Activated CD4-positive, alpha-beta memory T cell treated with anti-CD3 and anti-CD28 coated beads for 36 hours (primary cell): Measurements from ENCODE around the gene CES4A. TPM values are rescaled to one million over a fixed set of nuclear protein-coding genes. Genes with fewer than 3 reads are reported as not detected.
A peak's percentile ranks its signal among the peaks of the same experiment; 100 is the strongest.
"Not testable (repeated sequence)": the region's sequence is repeated elsewhere in the genome, so short reads cannot be mapped to it uniquely, and the experiment has no call there.

Experiments
- CTCF ChIA-PET: fragments of 350-600 bp; sonication (Branson Sonifier 250); formaldehyde crosslinking; loops from one replicate; lab custom pipeline; 2021; ENCODE audit warnings: antibody characterized with exemption, inconsistent platforms; lab: Charles Lee
- POLR2A ChIA-PET: fragments of 350-600 bp; sonication (Branson Sonifier 250); formaldehyde crosslinking; loops from one replicate; lab custom pipeline; 2021; ENCODE audit warnings: antibody characterized with exemption; lab: Charles Lee
- DNase-seq: peaks from one replicate; pipeline ENCODE4 v3.0.0-alpha.2; 2020
- H3K27ac Mint-ChIP-seq: one replicate; pipeline ENCODE4 v1.8.0; 2021; ENCODE audit warnings: mixed read lengths
- H3K27me3 Mint-ChIP-seq: one replicate; pipeline ENCODE4 v1.8.0; 2021; ENCODE audit warnings: mixed read lengths
- H3K36me3 Mint-ChIP-seq: one replicate; pipeline ENCODE4 v1.8.0; 2021; ENCODE audit warnings: mixed read lengths
- H3K4me1 Mint-ChIP-seq: one replicate; pipeline ENCODE4 v1.8.0; 2021; ENCODE audit warnings: low read depth, mixed read lengths
- H3K4me3 Mint-ChIP-seq: one replicate; pipeline ENCODE4 v1.8.0; 2021; ENCODE audit warnings: mild to moderate bottlenecking, mixed read lengths
- H3K9me3 Mint-ChIP-seq: one replicate; pipeline ENCODE4 v1.8.0; 2021; ENCODE audit warnings: mixed read lengths
- intact Hi-C: fragments of 100-400 bp; cut with micrococcal nuclease; formaldehyde crosslinking; loops from one replicate; pipeline ENCODE4 v1.15.1; 2023
- total RNA-seq, 2 experiments: library from RNA; stranded (reverse); gene quantifications; one replicate each; pipeline ENCODE4 v1.2.3, GENCODE V29; 2021

Gene CES4A
- total RNA-seq, 2 experiments from 2014 or later = 25.0 to 25.9 TPM

DNA sequence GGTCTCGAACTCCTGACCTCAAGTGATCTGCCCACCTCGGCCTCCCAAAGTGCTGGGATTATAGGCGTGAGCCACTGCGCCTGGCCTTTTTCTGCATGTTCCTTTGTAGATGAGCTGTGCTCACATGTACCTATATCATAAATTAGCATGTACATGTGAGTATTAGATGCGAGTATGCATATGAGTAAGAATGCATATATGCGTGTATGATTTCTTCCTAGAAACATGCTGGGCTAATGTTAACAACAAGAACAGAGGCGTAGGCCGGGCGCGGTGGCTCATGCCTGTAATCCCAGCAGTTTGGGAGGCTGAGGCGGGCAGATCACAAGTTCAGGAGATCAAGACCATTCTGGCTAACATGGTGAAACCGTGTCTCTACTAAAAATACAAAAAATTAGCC is 5.2 kb downstream of the CES4A start:
- H3K27ac Mint-ChIP-seq, H3K36me3 Mint-ChIP-seq, DNase-seq, H3K27me3 Mint-ChIP-seq, H3K4me1 Mint-ChIP-seq, H3K9me3 Mint-ChIP-seq, H3K4me3 Mint-ChIP-seq, intact Hi-C loops, CTCF ChIA-PET, POLR2A ChIA-PET: not testable (repeated sequence)

DNA sequence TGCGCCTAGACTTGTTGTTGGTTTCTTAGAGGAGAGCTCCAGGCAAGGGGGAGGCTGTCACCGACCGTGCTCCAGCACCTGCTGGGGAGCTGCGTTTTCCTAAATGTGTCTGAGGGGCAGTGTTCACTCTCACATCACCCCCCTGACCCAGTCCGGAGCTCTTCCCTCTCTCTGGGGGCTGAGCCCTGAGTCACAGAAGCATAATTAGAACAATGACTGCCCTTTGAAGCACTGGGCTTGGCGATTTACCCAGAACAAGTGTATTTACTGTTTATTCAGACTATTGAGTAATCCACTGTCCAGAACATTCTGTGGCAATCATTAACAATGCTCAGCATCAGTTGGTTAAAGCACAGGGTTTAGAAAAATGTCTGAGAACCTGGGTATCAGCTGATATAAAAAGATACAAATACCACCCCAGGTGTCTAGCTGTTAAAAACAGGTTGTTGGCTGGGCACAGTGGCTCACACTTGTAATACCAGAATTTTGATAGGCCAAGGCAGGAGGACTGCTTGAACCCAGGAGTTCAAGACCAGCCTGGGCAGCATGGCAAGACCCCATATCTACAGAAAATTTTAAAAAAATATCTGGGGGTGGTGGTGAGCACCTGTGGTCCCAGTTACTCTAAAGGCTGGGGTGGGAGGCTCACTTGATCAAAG is 8.1 kb downstream of the CES4A start:
- ChIA-PET POLR2A (no interaction called here), CTCF (no interaction called here)
- peaks cover 3% of the 10 kb centered on the region for H3K36me3 Mint-ChIP-seq
- no peaks in the 10 kb centered on the region for H3K9me3 Mint-ChIP-seq
- H3K27me3 Mint-ChIP-seq = no peaks in the 10 kb centered on the region
- intact Hi-C loops = no loop called here
- H3K27ac Mint-ChIP-seq = no peak overlapping the region
- H3K4me3 Mint-ChIP-seq = no peak overlapping the region
- peaks cover 14% of the 10 kb centered on the region for H3K4me1 Mint-ChIP-seq
- DNase-seq = no peak

DNA sequence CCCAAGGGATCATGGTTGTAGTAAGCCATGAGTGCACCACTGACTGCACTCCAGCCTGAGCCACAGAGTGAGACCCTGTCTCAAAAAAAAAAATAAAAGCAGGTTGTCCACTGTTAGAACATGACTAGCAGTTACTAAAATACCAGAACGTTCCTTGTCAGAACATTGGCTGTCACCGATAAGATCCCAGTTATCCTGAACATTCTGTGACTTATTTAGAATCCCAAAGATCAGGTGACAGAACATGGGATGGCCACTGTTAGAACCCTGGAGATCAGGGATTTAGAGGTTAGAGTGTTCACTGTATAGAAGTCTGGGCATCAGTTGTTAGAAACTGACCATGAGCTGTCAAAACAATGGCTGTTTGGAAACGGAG is 8.6 kb downstream of the CES4A start:
- intact Hi-C loops = no loop called here
- POLR2A ChIA-PET = interaction anchor here (1.5 kb wide), 1 partner anchor 21 kb away, joined by 3 read pairs; no protein-coding TSS in a partner anchor

DNA sequence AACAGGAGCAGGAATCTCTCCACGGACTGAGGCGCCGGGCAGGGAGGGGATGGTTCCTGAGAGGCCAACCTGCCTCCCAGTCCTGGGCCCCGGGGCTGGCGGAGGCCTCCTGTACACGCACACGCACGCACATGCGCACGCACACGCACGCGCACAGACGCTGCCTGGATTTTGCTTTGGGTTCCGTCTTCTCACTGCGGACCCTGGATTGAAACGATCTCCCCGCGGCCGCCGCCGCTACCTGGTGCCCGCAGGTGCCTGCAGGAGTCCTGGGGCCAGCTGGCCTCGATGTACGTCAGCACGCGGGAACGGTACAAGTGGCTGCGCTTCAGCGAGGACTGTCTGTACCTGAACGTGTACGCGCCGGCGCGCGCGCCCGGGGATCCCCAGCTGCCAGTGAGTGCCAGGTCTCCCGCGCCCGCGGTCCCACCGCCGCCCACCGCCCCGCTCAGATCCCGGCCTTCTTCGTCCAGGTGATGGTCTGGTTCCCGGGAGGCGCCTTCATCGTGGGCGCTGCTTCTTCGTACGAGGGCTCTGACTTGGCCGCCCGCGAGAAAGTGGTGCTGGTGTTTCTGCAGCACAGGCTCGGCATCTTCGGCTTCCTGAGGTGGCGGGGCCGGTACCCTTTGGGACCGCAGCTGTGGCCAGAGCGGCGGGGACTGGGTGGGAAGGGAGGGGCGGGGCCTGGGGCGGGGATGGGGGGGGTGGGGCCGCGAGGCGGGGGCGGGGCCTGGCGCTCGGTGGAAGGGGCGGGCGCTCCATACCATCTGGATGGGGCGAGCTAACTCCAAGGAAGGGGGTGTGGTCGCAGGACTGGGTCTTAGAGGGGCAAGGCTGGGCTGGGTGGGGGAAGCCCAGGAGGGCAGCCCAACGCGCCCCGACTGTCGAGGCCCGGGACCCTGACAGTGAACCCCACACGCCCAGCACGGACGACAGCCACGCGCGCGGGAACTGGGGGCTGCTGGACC is 12.3 kb downstream of the CES4A start:
- Mint-ChIP-seq H3K36me3 (peaks cover 11% of the 10 kb centered on the region), H3K27ac (peak overlapping the region; percentile 82), H3K4me3 (peak overlapping the region; percentile 85), H3K9me3 (no peaks in the 10 kb centered on the region), H3K27me3 (no peaks in the 10 kb centered on the region), H3K4me1 (peaks cover 26% of the 10 kb centered on the region)
- ChIA-PET CTCF (interaction anchor here (0.9 to 1.4 kb wide), 4 partner anchors 11 to 155 kb away, joined by 3 to 6 read pairs (median 4); no protein-coding TSS in a partner anchor), POLR2A (interaction anchor here (0.6 to 2.8 kb wide), 8 partner anchors 9 to 159 kb away, joined by 3 to 21 read pairs (median 4); partner anchors contain the start of genes FBXL8 and TRADD)
- intact Hi-C loops = loop anchor here (1.0 kb wide), 1 partner anchor 15 kb away; no protein-coding TSS in a partner anchor
- DNase-seq = peak; percentile 74

More for the DNA sequence above, 8.6 kb downstream of the CES4A start:
- no peaks in the 10 kb centered on the region for H3K27me3 Mint-ChIP-seq
- peaks cover 3% of the 10 kb centered on the region for H3K36me3 Mint-ChIP-seq
- no peaks in the 10 kb centered on the region for H3K9me3 Mint-ChIP-seq
- no peak for DNase-seq
- no peak overlapping the region for H3K4me3 Mint-ChIP-seq
- no peak overlapping the region for H3K27ac Mint-ChIP-seq
- H3K4me1 Mint-ChIP-seq = peaks cover 19% of the 10 kb centered on the region
- CTCF ChIA-PET = no interaction called here

DNA sequence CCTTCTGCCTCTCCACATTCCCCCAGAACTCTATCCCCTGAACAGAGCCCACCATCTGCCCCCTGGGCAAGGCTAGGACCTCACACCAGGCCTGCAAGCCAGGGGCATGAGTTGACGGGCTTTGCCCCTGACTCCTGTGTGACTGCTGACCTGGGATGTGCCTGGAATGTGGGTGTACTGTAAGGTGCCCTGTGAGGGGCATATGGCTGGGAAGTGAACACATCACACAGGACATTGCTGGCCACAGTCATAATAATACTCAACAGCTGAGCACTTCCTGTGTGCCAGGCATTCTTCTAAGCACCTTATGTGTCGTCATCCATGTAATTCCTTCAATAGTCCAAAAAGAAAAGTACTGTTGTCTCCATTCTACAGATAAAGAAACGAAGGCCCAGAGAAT is 13.3 kb downstream of the CES4A start:
- Mint-ChIP-seq H3K9me3 (no peaks in the 10 kb centered on the region), H3K27me3 (no peaks in the 10 kb centered on the region), H3K4me1 (peaks cover 28% of the 10 kb centered on the region), H3K4me3 (peak overlapping the region; percentile 85), H3K27ac (no peak overlapping the region), H3K36me3 (peaks cover 11% of the 10 kb centered on the region)
- intact Hi-C loops = no loop called here
- POLR2A ChIA-PET = interaction anchor here (1.7 kb wide), 1 partner anchor 10 kb away, joined by 3 read pairs; no protein-coding TSS in a partner anchor
- CTCF ChIA-PET = interaction anchor here (0.6 kb wide), 1 partner anchor 18 kb away, joined by 3 read pairs; no protein-coding TSS in a partner anchor
- no peak for DNase-seq

DNA sequence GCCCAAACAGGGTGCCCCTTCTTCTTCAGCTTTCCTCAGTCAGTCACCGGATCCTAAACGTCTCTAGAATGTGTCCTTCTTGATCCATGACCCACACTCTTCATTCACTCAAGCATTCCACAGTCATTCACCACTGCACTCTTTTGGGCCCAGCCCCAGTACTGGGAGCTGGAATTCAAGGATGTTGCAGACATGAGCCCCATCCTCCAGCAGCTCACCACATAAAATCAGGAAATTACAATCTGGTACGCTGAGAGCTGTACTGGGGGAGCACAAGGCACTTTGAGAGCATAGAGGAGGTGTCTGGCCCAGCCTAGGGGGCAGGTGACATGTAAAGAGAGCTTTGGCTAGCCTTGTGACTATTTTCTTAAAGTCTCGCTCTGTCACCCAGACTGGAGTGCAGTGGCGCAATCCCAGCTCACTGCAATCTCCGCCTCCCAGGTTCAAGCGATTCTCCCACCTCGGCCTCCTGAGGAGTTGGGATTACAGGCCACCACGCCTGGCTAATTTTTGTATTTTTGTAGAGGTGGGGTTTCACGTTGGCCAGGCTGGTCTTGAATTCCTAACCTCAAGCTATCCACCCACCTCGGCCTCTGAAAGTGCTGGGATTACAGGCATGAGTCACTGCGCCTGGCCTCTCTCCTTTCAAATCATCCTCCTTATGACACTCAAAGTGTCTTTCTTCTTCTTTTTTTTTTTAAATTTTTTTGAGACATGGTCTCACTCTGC is 18.7 kb downstream of the CES4A start:
- peaks cover 34% of the 10 kb centered on the region for H3K4me1 Mint-ChIP-seq
- ChIA-PET CTCF (interaction anchor here (0.7 to 1.3 kb wide), 5 partner anchors 11 to 323 kb away, joined by 3 to 10 read pairs (median 4); partner anchors contain the start of gene CES3), POLR2A (interaction anchor here (0.6 kb wide), 1 partner anchor 23 kb away, joined by 3 read pairs; no protein-coding TSS in a partner anchor)
- intact Hi-C loops = no loop called here
- peak; percentile 47 for DNase-seq
- H3K27me3 Mint-ChIP-seq = no peaks in the 10 kb centered on the region
- peaks cover 19% of the 10 kb centered on the region for H3K36me3 Mint-ChIP-seq
- H3K9me3 Mint-ChIP-seq = no peaks in the 10 kb centered on the region
- peak overlapping the region; percentile 58 for H3K27ac Mint-ChIP-seq
- H3K4me3 Mint-ChIP-seq = no peak overlapping the region

DNA sequence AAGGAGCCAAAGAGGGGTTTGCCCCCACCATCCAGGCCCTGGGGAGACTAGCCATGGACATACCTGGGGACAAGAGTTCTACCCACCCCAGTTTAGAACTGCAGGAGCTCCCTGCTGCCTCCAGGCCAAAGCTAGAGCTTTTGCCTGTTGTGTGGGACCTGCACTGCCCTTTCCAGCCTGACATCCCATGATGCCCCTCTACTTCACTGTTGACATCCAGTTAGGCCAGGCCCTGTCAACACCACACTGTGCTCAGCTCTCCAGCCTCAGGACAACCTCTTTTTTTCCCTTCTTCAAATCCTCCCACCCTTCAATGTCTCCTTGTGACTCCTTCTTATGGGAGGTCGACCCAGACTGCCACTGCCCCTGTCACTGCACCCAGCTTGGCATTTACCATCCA is 20.8 kb downstream of the CES4A start:
- CTCF ChIA-PET = interaction anchor here (0.9 kb wide), 1 partner anchor 146 kb away, joined by 4 read pairs; no protein-coding TSS in a partner anchor
- POLR2A ChIA-PET = no interaction called here
- Mint-ChIP-seq H3K36me3 (peaks cover 14% of the 10 kb centered on the region), H3K4me3 (no peak overlapping the region), H3K27ac (peak overlapping the region; percentile 59), H3K4me1 (peaks cover 34% of the 10 kb centered on the region), H3K27me3 (no peaks in the 10 kb centered on the region), H3K9me3 (no peaks in the 10 kb centered on the region)
- DNase-seq = no peak
- intact Hi-C loops = no loop called here

DNA sequence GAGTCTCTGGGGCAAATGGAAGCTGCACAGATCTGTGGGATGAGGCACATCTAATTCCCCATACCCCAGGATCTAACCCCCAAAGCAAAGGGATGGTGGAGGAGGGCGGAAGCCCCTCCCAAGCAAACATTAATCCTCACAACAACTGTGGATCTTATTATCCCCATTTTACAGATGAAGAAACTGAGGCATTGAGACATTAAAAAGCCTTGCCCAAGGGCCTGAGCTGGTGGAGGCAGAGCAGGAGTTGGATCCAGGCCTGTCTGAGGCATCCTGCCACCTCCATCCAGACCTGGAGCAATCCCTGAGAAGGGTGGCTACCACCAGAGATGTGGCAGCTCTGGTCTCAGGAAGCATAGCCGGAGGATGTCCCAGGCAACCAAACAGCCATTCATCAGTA is 22.9 kb downstream of the CES4A start:
- CTCF ChIA-PET = interaction anchor here (0.9 to 9.4 kb wide), 3 partner anchors 49 to 144 kb away, joined by 3 to 103 read pairs (median 7); no protein-coding TSS in a partner anchor
- peaks cover 14% of the 10 kb centered on the region for H3K36me3 Mint-ChIP-seq
- peaks cover 44% of the 10 kb centered on the region for H3K4me1 Mint-ChIP-seq

DNA sequence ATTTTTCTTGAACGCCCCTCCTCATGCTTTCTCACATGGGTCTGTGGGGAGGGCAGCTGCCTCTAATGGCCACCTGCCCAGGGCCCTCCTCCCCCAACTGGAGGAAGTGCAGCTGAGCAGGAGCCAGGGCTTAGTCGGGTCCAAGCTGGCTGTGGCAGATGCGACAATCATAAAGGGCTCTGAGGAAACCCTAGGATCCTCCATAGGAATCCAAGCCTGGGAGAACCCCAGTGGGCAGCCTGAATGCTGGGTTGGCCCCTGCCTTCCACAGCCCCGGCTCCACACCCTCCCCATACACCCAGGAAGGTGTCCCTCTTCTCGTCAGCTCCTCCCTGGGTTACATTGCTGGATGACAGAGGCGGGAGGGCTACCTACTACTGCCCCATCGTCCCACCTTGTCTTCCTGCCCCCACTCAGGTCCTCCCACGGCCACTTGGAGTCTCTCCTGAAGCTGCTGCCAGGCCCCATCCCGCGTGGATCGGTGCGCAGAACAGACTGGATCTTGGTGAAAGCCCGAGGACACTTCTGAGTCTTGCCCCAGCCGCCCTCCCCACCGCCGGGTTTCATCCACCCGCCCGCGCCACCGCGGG is 24.9 kb downstream of the CES4A start:
- H3K36me3 Mint-ChIP-seq = peaks cover 14% of the 10 kb centered on the region
- ChIA-PET CTCF (interaction anchor here (0.7 to 10.8 kb wide), 15 partner anchors 15 to 403 kb away, joined by 3 to 350 read pairs (median 11); partner anchors contain the start of genes B3GNT9, CBFB, CES3 and FBXL8), POLR2A (interaction anchor here (0.6 to 3.5 kb wide), 18 partner anchors 13 to 170 kb away, joined by 3 to 24 read pairs (median 4); partner anchors contain the start of genes B3GNT9, CES4A, FBXL8 and MATCAP1)
- peaks cover 35% of the 10 kb centered on the region for H3K4me1 Mint-ChIP-seq
- H3K27me3 Mint-ChIP-seq = no peaks in the 10 kb centered on the region
- H3K4me3 Mint-ChIP-seq = peak overlapping the region; percentile 85
- peak overlapping the region; percentile 87 for H3K27ac Mint-ChIP-seq
- no peak for DNase-seq
- no peaks in the 10 kb centered on the region for H3K9me3 Mint-ChIP-seq
- intact Hi-C loops = loop anchor here (1.0 kb wide), 1 partner anchor 29 kb away; no protein-coding TSS in a partner anchor

More for the DNA sequence above, 22.9 kb downstream of the CES4A start:
- Mint-ChIP-seq H3K4me3 (peak overlapping the region; percentile 48), H3K9me3 (no peaks in the 10 kb centered on the region), H3K27me3 (no peaks in the 10 kb centered on the region), H3K27ac (no peak overlapping the region)
- intact Hi-C loops = no loop called here
- POLR2A ChIA-PET = interaction anchor here (1.1 to 1.4 kb wide), 2 partner anchors 12 to 16 kb away, joined by 3 read pairs; no protein-coding TSS in a partner anchor
- DNase-seq = no peak

DNA sequence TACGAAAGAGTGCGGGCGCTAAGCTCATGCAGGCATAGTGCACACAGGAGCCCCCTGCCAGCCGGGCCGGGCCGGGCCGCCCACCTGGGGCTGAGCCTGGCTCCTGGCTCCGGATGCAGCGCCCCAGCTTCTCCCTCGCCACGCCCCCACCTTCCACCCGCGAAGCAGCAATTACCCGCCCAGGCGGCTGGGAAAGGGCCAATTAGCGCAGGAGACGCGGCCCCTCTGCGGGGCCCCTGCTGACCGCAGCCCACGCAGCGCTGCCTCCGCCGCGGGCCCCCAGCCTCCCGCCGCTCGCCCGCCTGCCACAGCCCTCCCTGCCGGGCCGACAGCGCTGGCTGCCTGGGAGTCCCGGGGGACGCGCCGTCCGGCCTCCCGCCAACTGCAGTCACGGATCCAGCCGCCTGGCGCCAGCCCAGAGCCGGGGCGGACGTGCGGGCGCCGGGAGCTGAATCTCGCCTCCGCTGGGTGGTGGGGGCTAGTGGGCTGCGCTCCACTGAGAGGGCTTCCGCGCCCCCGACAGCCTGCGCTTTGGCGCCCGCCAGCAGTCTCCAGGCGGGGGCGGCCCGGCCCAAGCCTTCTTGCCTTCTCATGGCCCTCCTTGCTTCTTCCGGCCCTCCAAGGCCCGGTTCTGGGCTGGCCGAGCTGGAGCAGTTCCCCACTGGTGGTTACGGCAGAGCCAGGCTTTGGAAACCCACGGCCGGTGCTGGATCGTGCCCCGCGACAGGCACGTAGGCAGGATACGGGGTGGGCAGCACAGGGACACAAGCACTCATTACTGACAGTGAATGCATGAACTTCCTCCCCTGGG is 25.6 kb downstream of the CES4A start:
- intact Hi-C loops = loop anchor here (1.0 kb wide), 2 partner anchors 30 to 37 kb away; no protein-coding TSS in a partner anchor
- peaks cover 34% of the 10 kb centered on the region for H3K4me1 Mint-ChIP-seq
- CTCF ChIA-PET = interaction anchor here (0.8 to 10.8 kb wide), 15 partner anchors 15 to 403 kb away, joined by 3 to 350 read pairs (median 11); partner anchors contain the start of genes B3GNT9, CES3, FBXL8 and PLEKHG4
- peaks cover 14% of the 10 kb centered on the region for H3K36me3 Mint-ChIP-seq
- POLR2A ChIA-PET = interaction anchor here (0.6 to 3.5 kb wide), 19 partner anchors 13 to 234 kb away, joined by 3 to 24 read pairs (median 4); partner anchors contain the start of genes B3GNT9, CES4A, FBXL8 and MATCAP1
- no peaks in the 10 kb centered on the region for H3K9me3 Mint-ChIP-seq
- H3K4me3 Mint-ChIP-seq = peak overlapping the region; percentile 86
- no peaks in the 10 kb centered on the region for H3K27me3 Mint-ChIP-seq
- peak overlapping the region; percentile 87 for H3K27ac Mint-ChIP-seq
- DNase-seq = peak; percentile 92
